ENCODE data around the gene DPEP3. TPM values are rescaled to one million over a fixed set of nuclear protein-coding genes. Genes with fewer than 3 reads are reported as not detected.
"Not testable (repeated sequence)": the region's sequence is repeated elsewhere in the genome, so short reads cannot be mapped to it uniquely, and the experiment has no call there.

DPEP3 gene
- polyA plus RNA-seq, 1 donor from 2014 or later, result not detected

GRCh38 chr16:67939507-67940445 lies 40.5 kb downstream of the DPEP3 start:
- Histone ChIP-seq H4K20me1 (ENCODE audit: insufficient read depth) (no peaks in the 10 kb centered on the region), H3F3A (ENCODE audit: insufficient read depth, low read length, poor library complexity, severe bottlenecking) (no peaks in the 10 kb centered on the region), H3K4me2 (ENCODE audit: low read length) (no peak overlapping the region), H2AFZ (ENCODE audit: low read depth, low read length) (no peak overlapping the region), H3K36me3 (ENCODE audit: insufficient read depth, low read length) (no peaks in the 10 kb centered on the region), H3K27ac (ENCODE audit: low read length) (no peak overlapping the region), H3K9ac (ENCODE audit: low read length) (no peak overlapping the region), H3K4me3 (ENCODE audit: low read length) (no peak overlapping the region), H3K9me2 (ENCODE audit: insufficient read depth, low read length) (no peaks in the 10 kb centered on the region), H3K27me3 (ENCODE audit: insufficient read depth, low read depth, low read length) (no peaks in the 10 kb centered on the region), H3K79me2 (replicated peaks; ENCODE audit: insufficient read depth, low read length) (no peaks in the 10 kb centered on the region), H3K9me3 (ENCODE audit: low read length) (no peaks in the 10 kb centered on the region)
- TF ChIP-seq REST (IDR thresholded peaks at IDR 0.05; ENCODE audit: borderline replicate concordance) (no peak), RAD21 (conservative IDR thresholded peaks at IDR 0.05) (no peak), POLR2AphosphoS5 (IDR thresholded peaks at IDR 0.05) (no peak), EZH2 (IDR thresholded peaks at IDR 0.05; ENCODE audit: borderline replicate concordance, insufficient read depth, low read length, poor library complexity, severe bottlenecking) (no peak), TAF1 (IDR thresholded peaks at IDR 0.05; ENCODE audit: low read depth) (no peak), CTCF (IDR thresholded peaks at IDR 0.05; ENCODE audit: poor library complexity, severe bottlenecking) (no peak), SMC3 (conservative IDR thresholded peaks at IDR 0.05; ENCODE audit: poor library complexity) (no peak), MXI1 (conservative IDR thresholded peaks at IDR 0.05; ENCODE audit: poor library complexity, severe bottlenecking) (no peak), EP300 (conservative IDR thresholded peaks at IDR 0.05; ENCODE audit: poor library complexity, severe bottlenecking) (no peak)

GRCh38 chr16:67937713-67938112 lies 42.6 kb downstream of the DPEP3 start:
- not testable (repeated sequence) for H3K79me2 ChIP-seq (replicated peaks; ENCODE audit: insufficient read depth, low read length); H2AFZ ChIP-seq (ENCODE audit: low read depth, low read length); H4K20me1 ChIP-seq (ENCODE audit: insufficient read depth); H3K27me3 ChIP-seq (ENCODE audit: insufficient read depth, low read depth, low read length); H3K9ac ChIP-seq (ENCODE audit: low read length); H3K27ac ChIP-seq (ENCODE audit: low read length); H3F3A ChIP-seq (ENCODE audit: insufficient read depth, low read length, poor library complexity, severe bottlenecking); H3K4me2 ChIP-seq (ENCODE audit: low read length); H3K9me2 ChIP-seq (ENCODE audit: insufficient read depth, low read length); H3K4me3 ChIP-seq (ENCODE audit: low read length); H3K36me3 ChIP-seq (ENCODE audit: insufficient read depth, low read length); H3K9me3 ChIP-seq (ENCODE audit: low read length)

All from neural cell (in vitro differentiated cells).